ENCODE data around the gene LAG3. TPM values are rescaled to one million over a fixed set of nuclear protein-coding genes. Genes with fewer than 3 reads are reported as not detected.
"Not testable (repeated sequence)": the region's sequence is repeated elsewhere in the genome, so short reads cannot be mapped to it uniquely, and the experiment has no call there.

LAG3 gene
- 0.06 TPM in 1 of 2 replicates, not detected in the other for total RNA-seq (2014; rRNA removed; shearing (Covaris generic))

GRCh38 chr12:6772331-6772695, at the start of gene LAG3:
Gene LAG3, plus strand, starts transcription at chr12:6772520. Its CDS starts 333 bp downstream, at chr12:6772853.
- no peak for DNase-seq (ENCODE audit: low spot score)

GRCh38 chr12:6722863-6723262, 49.5 kb upstream of the LAG3 start:
- no peak for DNase-seq (ENCODE audit: low spot score)

- DNase-seq (ENCODE audit: low spot score) = peak; percentile 99
Measured at GRCh38 chr12:6723607-6724408, 48.5 kb upstream of the LAG3 start, which contains the start of gene COPS7A. Gene COPS7A, plus strand, starts transcription at chr12:6724046. Its CDS starts 611 bp downstream, at chr12:6724657.

GRCh38 chr12:6724409-6724797, 47.9 kb upstream of the LAG3 start:
- peak; percentile 33 for DNase-seq (ENCODE audit: low spot score)

- DNase-seq (ENCODE audit: low spot score) = no peak
Measured at GRCh38 chr12:6725350-6725749, 47.0 kb upstream of the LAG3 start.

- DNase-seq (ENCODE audit: low spot score) = no peak
Measured at GRCh38 chr12:6729186-6729585, 43.1 kb upstream of the LAG3 start.

- DNase-seq (ENCODE audit: low spot score) = no peak
Measured at GRCh38 chr12:6730169-6730568, 42.2 kb upstream of the LAG3 start.

- DNase-seq (ENCODE audit: low spot score) = no peak
Measured at GRCh38 chr12:6734506-6735387, 37.6 kb upstream of the LAG3 start.

- peak; percentile 69 for DNase-seq (ENCODE audit: low spot score)
Measured at GRCh38 chr12:6735448-6736191, 36.7 kb upstream of the LAG3 start.

GRCh38 chr12:6736754-6737153, 35.6 kb upstream of the LAG3 start:
- DNase-seq (ENCODE audit: low spot score) = no peak

GRCh38 chr12:6742080-6742479, 30.2 kb upstream of the LAG3 start:
- not testable (repeated sequence) for DNase-seq (ENCODE audit: low spot score)

- DNase-seq (ENCODE audit: low spot score) = no peak
Measured at GRCh38 chr12:6742834-6743233, 29.5 kb upstream of the LAG3 start.

GRCh38 chr12:6743300-6743699, 29.0 kb upstream of the LAG3 start:
- not testable (repeated sequence) for DNase-seq (ENCODE audit: low spot score)

GRCh38 chr12:6745741-6746525, 26.4 kb upstream of the LAG3 start:
- no peak for DNase-seq (ENCODE audit: low spot score)

- no peak for DNase-seq (ENCODE audit: low spot score)
Measured at GRCh38 chr12:6747216-6747615, 25.1 kb upstream of the LAG3 start.

GRCh38 chr12:6748761-6749160, 23.6 kb upstream of the LAG3 start:
- DNase-seq (ENCODE audit: low spot score) = no peak

- no peak for DNase-seq (ENCODE audit: low spot score)
Measured at GRCh38 chr12:6750506-6750905, 21.8 kb upstream of the LAG3 start.

- no peak for DNase-seq (ENCODE audit: low spot score)
Measured at GRCh38 chr12:6751767-6752166, 20.6 kb upstream of the LAG3 start.

- DNase-seq (ENCODE audit: low spot score) = peak; percentile 52
Measured at GRCh38 chr12:6752167-6752920, 20.0 kb upstream of the LAG3 start.

Data from H4 (cell line).